GM18868 (cell line): ENCODE measurements around the gene CDK5RAP2.

ENCODE experiments used
- ATAC-seq: cut with Tn5 transposase; IDR thresholded peaks from one replicate; pipeline ENCODE4 v1.9.1; 2021; ENCODE audit warnings: mild to moderate bottlenecking, moderate library complexity; ENCODE audit not compliant: unreplicated experiment

The CDK5RAP2 gene

DNA sequence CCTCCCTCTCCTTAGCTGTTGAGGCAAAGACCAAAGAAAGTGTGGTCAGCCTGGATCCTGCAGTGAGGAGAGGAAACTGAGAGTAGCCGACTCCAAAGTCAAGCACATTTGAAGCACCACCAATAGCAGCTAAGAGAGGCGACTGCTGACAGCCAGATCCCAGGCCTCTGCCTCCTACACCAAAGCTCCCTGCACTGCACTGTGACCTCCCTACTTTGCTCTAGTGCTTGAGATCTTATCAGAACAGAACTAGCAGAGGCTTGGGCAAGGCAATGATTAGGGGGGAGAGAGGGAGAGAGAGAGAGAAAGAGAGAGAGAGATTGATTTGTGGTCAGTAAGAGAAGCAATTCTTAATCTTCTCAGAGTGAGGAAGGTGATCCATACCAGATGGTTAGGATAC lies 216.3 kb downstream of the CDK5RAP2 start:
- no peak for ATAC-seq

- no peak for ATAC-seq
These were observed 217.5 kb downstream of the CDK5RAP2 start for GRCh38 chr9:120362446-120362845.

DNA sequence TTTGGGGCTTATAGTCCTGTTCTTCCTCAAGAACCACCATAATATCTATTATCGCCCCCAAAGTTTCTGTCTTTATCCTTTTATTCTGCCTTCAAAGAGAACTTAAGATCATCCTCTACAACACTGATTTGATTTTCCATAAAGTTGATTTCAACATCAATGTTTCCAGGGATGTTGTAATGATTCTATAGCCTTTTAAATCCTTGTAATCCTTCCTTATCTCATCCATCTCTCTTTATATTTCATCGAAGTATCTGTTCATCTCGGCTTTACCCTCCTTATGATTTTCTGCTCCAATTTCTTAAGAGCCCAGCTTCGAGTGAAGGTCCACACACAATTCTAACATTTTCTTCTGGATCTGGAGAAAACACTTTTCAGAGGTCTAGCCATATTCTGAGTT lies 218.4 kb downstream of the CDK5RAP2 start:
- no peak for ATAC-seq

DNA sequence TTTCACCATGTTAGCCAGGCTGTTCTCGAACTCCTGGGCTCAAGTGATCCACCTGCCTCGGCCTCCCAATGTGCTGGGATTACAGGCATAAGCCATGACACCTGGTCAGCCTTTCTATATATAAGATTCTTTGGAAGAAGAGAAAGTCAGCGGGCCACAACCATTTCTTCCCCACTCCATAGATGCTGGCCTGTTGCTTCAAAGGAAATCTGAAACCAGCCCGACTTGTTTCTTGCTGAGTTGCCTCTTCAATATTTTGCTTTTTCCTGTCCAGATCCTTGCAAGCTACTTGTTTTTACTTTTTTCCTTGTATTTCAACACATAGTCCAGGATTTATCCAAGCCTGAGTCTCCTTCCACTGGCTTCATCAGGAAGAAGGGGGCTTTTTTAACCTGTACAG lies 219.5 kb downstream of the CDK5RAP2 start:
- no peak for ATAC-seq

DNA sequence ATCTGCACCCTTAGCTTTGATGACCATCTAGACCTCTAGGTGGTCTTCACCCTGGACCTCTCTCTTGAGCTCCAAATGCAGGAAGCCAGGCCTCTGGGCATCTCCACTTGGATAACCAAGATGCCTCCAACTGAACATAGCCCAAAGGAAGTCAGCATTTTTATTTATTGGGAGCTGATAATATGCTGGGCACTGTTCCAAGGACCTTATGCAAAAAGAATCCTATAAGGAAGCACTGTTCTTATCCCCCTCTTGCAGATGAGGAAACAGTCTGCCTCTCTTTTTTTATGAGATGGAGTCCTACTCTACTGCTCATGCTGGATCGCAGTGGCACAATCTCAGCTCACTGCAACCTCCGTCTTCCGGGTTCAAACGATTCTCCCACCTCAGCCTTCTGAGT lies 219.9 kb downstream of the CDK5RAP2 start:
- no peak for ATAC-seq

DNA sequence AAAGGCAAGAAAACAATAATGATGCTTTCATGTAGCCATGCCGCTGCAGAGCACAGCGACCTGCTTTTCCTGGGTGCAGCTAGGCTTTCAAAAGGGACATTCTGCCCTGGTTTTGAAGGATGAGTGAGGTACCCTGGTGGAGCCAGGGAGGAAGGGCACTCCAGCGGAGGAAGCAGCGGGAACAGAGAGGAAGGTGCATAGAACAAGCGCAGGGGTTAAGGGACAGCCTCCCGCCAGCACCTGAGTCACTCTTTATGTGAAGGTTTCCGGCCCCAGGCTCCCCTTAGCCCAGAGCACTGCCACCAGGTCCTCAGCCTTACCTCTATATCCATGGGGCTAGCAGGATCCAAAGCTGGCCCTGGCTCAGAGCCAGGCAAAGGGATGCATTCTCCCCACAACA lies 221.1 kb downstream of the CDK5RAP2 start:
- no peak for ATAC-seq

- ATAC-seq = no peak
These were observed 226.5 kb downstream of the CDK5RAP2 start for GRCh38 chr9:120353506-120353905.

DNA sequence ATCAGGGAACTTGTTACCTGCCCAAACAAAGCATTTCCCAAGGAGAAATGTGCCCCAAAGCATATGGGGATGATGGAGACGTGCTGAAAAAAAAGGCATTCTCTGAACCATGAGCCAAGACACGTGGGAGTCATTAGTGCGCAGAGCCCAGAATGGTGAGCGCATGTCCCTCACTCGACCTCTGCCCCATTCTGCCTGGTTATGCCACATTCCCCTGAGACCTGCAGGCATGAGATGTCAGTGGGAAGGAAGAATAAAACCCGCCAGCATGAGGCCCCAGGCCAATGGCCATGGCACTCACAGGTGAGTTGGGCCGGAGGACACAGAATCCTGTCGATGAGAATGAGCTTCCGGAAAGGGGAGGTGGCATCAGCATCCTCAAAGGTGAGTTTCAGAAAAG lies 228.9 kb downstream of the CDK5RAP2 start:
- no peak for ATAC-seq

GRCh38 chr9:120350596-120350995 lies 229.4 kb downstream of the CDK5RAP2 start:
- ATAC-seq = no peak

DNA sequence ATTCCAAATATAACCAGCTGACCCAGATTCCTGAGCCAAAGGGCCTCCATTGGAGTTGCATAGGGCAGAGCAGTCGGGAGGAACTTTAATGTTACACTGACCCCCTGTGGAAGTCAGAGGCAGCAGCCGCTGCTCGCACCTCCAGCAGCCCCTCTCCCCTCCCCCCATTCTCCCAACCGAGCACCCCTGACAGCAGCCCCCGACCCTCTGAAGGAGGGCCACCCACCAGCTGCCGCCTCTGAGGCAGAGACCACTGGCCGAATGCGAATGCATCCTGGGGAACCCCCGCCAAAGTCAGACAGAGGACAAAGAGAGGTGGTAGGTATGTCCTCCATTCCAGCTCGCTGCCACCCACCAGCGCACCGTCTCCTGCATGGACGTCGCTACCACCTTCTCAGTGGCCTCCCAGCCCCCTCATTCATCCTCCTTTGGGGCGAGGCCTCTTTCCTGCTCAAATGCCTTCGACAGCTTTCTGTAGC lies 231.0 kb downstream of the CDK5RAP2 start:
- ATAC-seq = peak; percentile 75

GRCh38 chr9:120345379-120345778 lies 234.6 kb downstream of the CDK5RAP2 start:
- no peak for ATAC-seq

DNA sequence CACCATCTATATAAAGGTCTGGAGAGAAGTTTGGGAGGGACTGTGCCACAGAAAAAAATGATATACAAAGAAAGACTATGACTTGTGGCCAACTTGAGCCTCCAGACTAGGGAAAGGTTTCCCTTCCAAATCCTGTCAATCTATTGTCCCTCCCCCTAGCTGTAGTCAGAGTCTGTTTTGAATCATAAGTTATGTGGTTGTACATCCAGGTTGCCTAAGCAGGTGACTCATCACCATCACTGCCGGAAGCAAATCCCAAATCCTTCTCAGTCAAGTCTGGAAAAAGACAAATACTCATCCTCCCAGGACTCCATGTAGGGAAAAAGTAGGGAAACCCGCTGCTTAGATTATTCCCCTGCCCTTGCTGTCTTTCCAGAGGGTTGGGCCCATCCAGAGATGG lies 235.7 kb downstream of the CDK5RAP2 start:
- ATAC-seq = no peak

- no peak for ATAC-seq
These were observed 236.6 kb downstream of the CDK5RAP2 start for GRCh38 chr9:120343416-120343815.
